ENCODE measurements around the gene KIRREL2. TPM values are rescaled to one million over a fixed set of nuclear protein-coding genes. Genes with fewer than 3 reads are reported as not detected.
"Not testable (repeated sequence)": the region's sequence is repeated elsewhere in the genome, so short reads cannot be mapped to it uniquely, and the experiment has no call there.

The KIRREL2 gene
- total and polyA plus RNA-seq, 9 of the 15 experiments (the other 6 are each of a cell fraction or from before 2014, with no cell fraction given), result 0.01 to 0.12 (median 0.09) TPM; not detected in 4

DNA sequence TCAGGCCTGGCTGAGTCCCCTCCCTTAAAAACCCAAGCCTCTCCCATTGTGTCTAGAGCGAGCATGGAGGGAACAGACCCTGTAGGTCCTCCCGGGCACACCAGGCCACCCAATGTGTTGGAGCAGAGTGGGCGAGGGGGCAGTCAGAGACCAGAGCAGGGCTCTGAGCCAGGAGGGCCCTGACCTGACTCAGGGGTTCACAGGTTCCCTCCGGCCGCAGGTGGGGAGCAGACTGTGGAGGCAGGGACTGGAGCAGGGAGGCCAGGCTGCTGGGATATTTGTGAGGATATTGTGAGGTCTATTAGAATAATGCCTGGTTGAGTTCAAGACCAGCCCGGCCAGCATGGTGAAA is 52.9 kb downstream of the KIRREL2 start:
- Histone ChIP-seq H3K36me3 (ENCODE audit: control insufficient read depth, insufficient read depth, low read length) (no peaks in the 10 kb centered on the region), H3K27me3 (ENCODE audit: control insufficient read depth in 2 of 2, insufficient read depth in 2 of 2, low read length in 2 of 2) (no peaks in the 10 kb centered on the region), H3K79me2 (ENCODE audit: control insufficient read depth, insufficient read depth, low read length) (no peaks in the 10 kb centered on the region), H3K4me3 (no peak overlapping the region), H3K9ac (ENCODE audit: insufficient read depth in 1 of 2, low read depth in 2 of 2, low read length in 2 of 2) (peak overlapping the region in 1 of 2 experiments; percentile 85; a peak in 2 of 4 replicates), H4K20me1 (replicated peaks; ENCODE audit: control insufficient read depth, insufficient read depth, low read length) (no peaks in the 10 kb centered on the region), H3K27ac (ENCODE audit: extremely low read depth, low read depth, low read length) (peak overlapping the region; percentile 57; the same call in 1 of the 3 replicates), H3K4me1 (replicated peaks in 1 of 2; ENCODE audit: control insufficient read depth in 2 of 2, insufficient read depth in 2 of 2, low read length in 2 of 2) (peaks cover 31 to 33% of the 10 kb centered on the region in 2 experiments), H3K9me3 (replicated peaks; ENCODE audit: control insufficient read depth, insufficient read depth, low read depth, low read length) (no peaks in the 10 kb centered on the region), H3K9me1 (ENCODE audit: control insufficient read depth, insufficient read depth, low read length) (no peaks in the 10 kb centered on the region), H3K4me2 (ENCODE audit: insufficient read depth, low read length) (peak overlapping the region; percentile 11; the same call in 1 of the 2 replicates), H2AFZ (ENCODE audit: low read depth, low read length) (peak overlapping the region; percentile 83)
- WGBS (ENCODE audit: insufficient coverage, low coverage, missing lambda C conversion rate), result 62% methylated on average over 6 of the region's 6 CpGs
- BruUV-seq (replicated peaks), result no TSS peak
- no peak for DNase-seq (ENCODE audit: extremely low read depth in 1 of 4, low spot score in 3 of 4)
- intact Hi-C loops (cut with micrococcal nuclease), result no loop called here
- in situ Hi-C loops (cut with MboI), result no loop called here
- TF ChIP-seq ZFX (CRISPR knock-in tag; IDR thresholded peaks at IDR 0.05) (0 out of 2 replicates have a peak, but pooled peaks have one; percentile 36), GABPB1 (CRISPR knock-in tag; IDR thresholded peaks at IDR 0.05) (0 out of 2 replicates have a peak, but pooled peaks have one; percentile 3), RBM14 (IDR thresholded peaks at IDR 0.05; ENCODE audit: borderline replicate concordance, insufficient read depth, low read depth, low read length) (no peak)
- CTCF ChIA-PET (ENCODE audit: low intra/inter-chr PET ratio), result no interaction called here
- POLR2A ChIA-PET, result interaction anchor here (0.7 to 0.8 kb wide), 2 partner anchors 81 to 384 kb away, joined by 3 to 4 read pairs; no protein-coding TSS in a partner anchor
- FAIRE-seq, result no peak
- no peak for ATAC-seq

DNA sequence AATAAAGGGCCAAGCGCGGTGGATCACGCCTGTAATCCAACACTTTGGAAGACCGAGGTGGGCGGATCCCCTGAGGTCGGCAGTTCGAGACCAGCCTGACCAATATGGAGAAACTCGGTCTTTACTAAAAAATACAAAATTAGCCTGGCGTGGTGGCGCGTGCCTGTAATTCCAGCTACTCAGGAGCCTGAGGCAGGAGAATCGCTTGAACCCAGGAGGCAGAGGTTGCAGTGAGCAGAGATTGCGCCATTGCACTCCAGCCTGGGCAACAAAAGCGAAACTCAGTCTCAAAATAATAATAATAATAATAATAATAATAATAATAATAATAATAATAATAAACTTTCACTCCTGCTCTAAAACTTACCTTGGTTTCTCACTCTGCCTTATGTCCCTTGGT is 53.6 kb downstream of the KIRREL2 start:
- H3K4me2 ChIP-seq (ENCODE audit: insufficient read depth, low read length); H3K36me3 ChIP-seq (ENCODE audit: control insufficient read depth, insufficient read depth, low read length); DNase-seq (ENCODE audit: extremely low read depth in 1 of 4, low spot score in 3 of 4); CTCF ChIA-PET (ENCODE audit: low intra/inter-chr PET ratio); H3K9ac ChIP-seq (ENCODE audit: insufficient read depth in 1 of 2, low read depth in 2 of 2, low read length in 2 of 2); POLR2A ChIA-PET; H3K27ac ChIP-seq (ENCODE audit: extremely low read depth, low read depth, low read length); intact Hi-C loops (cut with micrococcal nuclease); ATAC-seq; in situ Hi-C loops (cut with MboI); H3K27me3 ChIP-seq (ENCODE audit: control insufficient read depth in 2 of 2, insufficient read depth in 2 of 2, low read length in 2 of 2); H3K79me2 ChIP-seq (ENCODE audit: control insufficient read depth, insufficient read depth, low read length); BruUV-seq (replicated peaks); H2AFZ ChIP-seq (ENCODE audit: low read depth, low read length); H3K9me3 ChIP-seq (replicated peaks; ENCODE audit: control insufficient read depth, insufficient read depth, low read depth, low read length); FAIRE-seq; H4K20me1 ChIP-seq (replicated peaks; ENCODE audit: control insufficient read depth, insufficient read depth, low read length); H3K4me3 ChIP-seq; H3K9me1 ChIP-seq (ENCODE audit: control insufficient read depth, insufficient read depth, low read length): not testable (repeated sequence)
- H3K4me1 ChIP-seq (replicated peaks in 1 of 2; ENCODE audit: control insufficient read depth in 2 of 2, insufficient read depth in 2 of 2, low read length in 2 of 2), result peaks cover 31 to 33% of the 10 kb centered on the region in 2 experiments
- WGBS (ENCODE audit: insufficient coverage, low coverage, missing lambda C conversion rate), result 72% methylated on average over 14 of the region's 14 CpGs
